NCI-H146 treated with DMSO at 0.1 percent for 48 hours (cell line): ENCODE results near the gene FAM107B.
"Not testable (repeated sequence)": the region's sequence is repeated elsewhere in the genome, so short reads cannot be mapped to it uniquely, and the experiment has no call there.

ENCODE experiments used
- DNase-seq: peaks from one replicate; lab custom pipeline; 2025; ENCODE audit not compliant: unreplicated experiment; lab: John Stamatoyannopoulos, UW

FAM107B gene

GRCh38 chr10:14639637-14640036, 135.1 kb downstream of the FAM107B start:
- DNase-seq, result no peak

GRCh38 chr10:14635043-14635710, 139.5 kb downstream of the FAM107B start:
- DNase-seq, result no peak

GRCh38 chr10:14634572-14634971, 140.1 kb downstream of the FAM107B start:
- not testable (repeated sequence) for DNase-seq

GRCh38 chr10:14625765-14626525, 148.8 kb downstream of the FAM107B start:
- peak; percentile 83 for DNase-seq

- DNase-seq, result peak; percentile 91
Observed at GRCh38 chr10:14625192-14625631, 149.5 kb downstream of the FAM107B start.

- DNase-seq, result peak; percentile 43
Observed at GRCh38 chr10:14624600-14624999, 150.1 kb downstream of the FAM107B start.

GRCh38 chr10:14623931-14624330, 150.8 kb downstream of the FAM107B start:
- peak; percentile 100 for DNase-seq

- DNase-seq, result no peak
Observed at GRCh38 chr10:14621037-14621436, 153.7 kb downstream of the FAM107B start.

GRCh38 chr10:14618674-14619073, 156.0 kb downstream of the FAM107B start:
- no peak for DNase-seq

- no peak for DNase-seq
Observed at GRCh38 chr10:14617852-14618251, 156.8 kb downstream of the FAM107B start.

- DNase-seq, result no peak
Observed at GRCh38 chr10:14616955-14617730, 157.6 kb downstream of the FAM107B start.

GRCh38 chr10:14616465-14616864, 158.2 kb downstream of the FAM107B start:
- no peak for DNase-seq

GRCh38 chr10:14613588-14613920, 161.1 kb downstream of the FAM107B start:
- DNase-seq, result no peak

GRCh38 chr10:14612873-14613587, 161.7 kb downstream of the FAM107B start:
- no peak for DNase-seq

- no peak for DNase-seq
Observed at GRCh38 chr10:14611968-14612693, 162.6 kb downstream of the FAM107B start.

GRCh38 chr10:14609178-14609577, 165.5 kb downstream of the FAM107B start:
- no peak for DNase-seq

- no peak for DNase-seq
Observed at GRCh38 chr10:14608381-14609001, 166.2 kb downstream of the FAM107B start.

GRCh38 chr10:14606633-14607032, 168.1 kb downstream of the FAM107B start:
- DNase-seq, result no peak

- DNase-seq, result no peak
Observed at GRCh38 chr10:14605231-14605925, 169.3 kb downstream of the FAM107B start.
